ENCODE measurements around the gene HEXB.

GRCh38 chr5:74655206-74655605, 29.8 kb upstream of the HEXB start:
- TF ChIP-seq CTCF (conservative IDR thresholded peaks at IDR 0.05 in 1 of 2, IDR thresholded peaks at IDR 0.05 in 1 of 2; ENCODE audit: low read depth in 1 of 2, low read length in 2 of 2): no peak
- no peak for TF ChIP-seq EZH2 (IDR thresholded peaks at IDR 0.05; ENCODE audit: low read length, missing control alignments)
